Measurements from ENCODE around the gene PRDM16.

Gene PRDM16

GRCh38 chr1:3103967-3104677 lies 35.1 kb downstream of the PRDM16 start:
- H3K36me3 ChIP-seq (ENCODE audit: control insufficient read depth, insufficient read depth, low read length) = no peaks in the 10 kb centered on the region
- DNase-seq (ENCODE audit: extremely low read depth, insufficient read length) = no peak
- no peak for TF ChIP-seq CTCF (IDR thresholded peaks at IDR 0.05; ENCODE audit: insufficient read depth, low read length, poor library complexity, severe bottlenecking)
- H3K4me3 ChIP-seq (replicated peaks; ENCODE audit: low read depth, low read length) = no peak overlapping the region
- H3K27me3 ChIP-seq (replicated peaks; ENCODE audit: control insufficient read depth, insufficient read depth, low read length) = no peaks in the 10 kb centered on the region; the same call in 1 of the 2 replicates

GRCh38 chr1:3105167-3105863 lies 36.3 kb downstream of the PRDM16 start:
- no peak for TF ChIP-seq CTCF (IDR thresholded peaks at IDR 0.05; ENCODE audit: insufficient read depth, low read length, poor library complexity, severe bottlenecking)
- Histone ChIP-seq H3K36me3 (ENCODE audit: control insufficient read depth, insufficient read depth, low read length) (no peaks in the 10 kb centered on the region), H3K27me3 (replicated peaks; ENCODE audit: control insufficient read depth, insufficient read depth, low read length) (no peaks in the 10 kb centered on the region; the same call in 1 of the 2 replicates), H3K4me3 (replicated peaks; ENCODE audit: low read depth, low read length) (no peak overlapping the region)
- DNase-seq (ENCODE audit: extremely low read depth, insufficient read length) = no peak

DNA sequence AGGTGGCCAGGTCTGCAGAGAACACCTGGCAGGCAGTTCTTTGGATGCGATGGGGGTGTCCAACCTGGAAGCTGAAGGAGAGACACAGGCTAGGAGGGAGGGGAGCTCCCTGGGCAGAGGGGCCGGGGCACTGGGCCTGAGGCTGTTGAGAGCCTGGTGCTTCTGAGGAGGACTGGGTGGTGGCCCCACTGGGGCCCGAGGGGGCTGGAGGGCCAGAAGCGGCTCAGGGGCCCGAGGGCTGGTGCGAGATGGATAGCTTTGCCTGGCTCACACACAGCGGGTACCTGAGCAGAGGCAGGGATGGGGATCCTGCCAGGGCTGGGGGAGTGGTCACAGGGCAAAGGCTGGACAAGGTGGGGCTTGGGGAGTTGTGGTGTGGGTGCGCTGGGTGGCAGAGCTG lies 37.2 kb downstream of the PRDM16 start:
- DNase-seq (ENCODE audit: extremely low read depth, insufficient read length) = no peak
- H3K4me3 ChIP-seq (replicated peaks; ENCODE audit: low read depth, low read length) = no peak overlapping the region
- H3K27me3 ChIP-seq (replicated peaks; ENCODE audit: control insufficient read depth, insufficient read depth, low read length) = no peaks in the 10 kb centered on the region; the same call in 1 of the 2 replicates
- H3K36me3 ChIP-seq (ENCODE audit: control insufficient read depth, insufficient read depth, low read length) = no peaks in the 10 kb centered on the region
- TF ChIP-seq CTCF (IDR thresholded peaks at IDR 0.05; ENCODE audit: insufficient read depth, low read length, poor library complexity, severe bottlenecking) = no peak

GRCh38 chr1:3107201-3107600 lies 38.2 kb downstream of the PRDM16 start:
- Histone ChIP-seq H3K36me3 (ENCODE audit: control insufficient read depth, insufficient read depth, low read length) (no peaks in the 10 kb centered on the region), H3K27me3 (replicated peaks; ENCODE audit: control insufficient read depth, insufficient read depth, low read length) (no peaks in the 10 kb centered on the region; the same call in 1 of the 2 replicates), H3K4me3 (replicated peaks; ENCODE audit: low read depth, low read length) (no peak overlapping the region)
- no peak for TF ChIP-seq CTCF (IDR thresholded peaks at IDR 0.05; ENCODE audit: insufficient read depth, low read length, poor library complexity, severe bottlenecking)
- no peak for DNase-seq (ENCODE audit: extremely low read depth, insufficient read length)

- H3K36me3 ChIP-seq (ENCODE audit: control insufficient read depth, insufficient read depth, low read length) = no peaks in the 10 kb centered on the region
- no peak for DNase-seq (ENCODE audit: extremely low read depth, insufficient read length)
- H3K27me3 ChIP-seq (replicated peaks; ENCODE audit: control insufficient read depth, insufficient read depth, low read length) = no peaks in the 10 kb centered on the region
- TF ChIP-seq CTCF (IDR thresholded peaks at IDR 0.05; ENCODE audit: insufficient read depth, low read length, poor library complexity, severe bottlenecking) = no peak
- H3K4me3 ChIP-seq (replicated peaks; ENCODE audit: low read depth, low read length) = no peak overlapping the region
Measured at GRCh38 chr1:3109355-3109754, 40.4 kb downstream of the PRDM16 start.

Measured in GM06990 (cell line).